SK-N-SH (cell line): ENCODE measurements around the gene ABHD2.
A peak's percentile ranks its signal among the peaks of the same experiment; 100 is the strongest.

Source experiments
- EZH2phosphoT487 ChIP-seq: fragments of 200-600 bp; sonication (generic); IDR thresholded peaks from 2 replicates; pipeline ENCODE4 v1.6.1; 2017; ENCODE audit warnings: low read depth, mixed run types, mild to moderate bottlenecking, antibody characterized with exemption, moderate library complexity, borderline replicate concordance
- JUND ChIP-seq: IDR thresholded peaks from 2 replicates; pipeline ENCODE4 v1.4.0; 2012
- MXI1 ChIP-seq: IDR thresholded peaks from 2 replicates; pipeline ENCODE4 v1.6.1; 2012; ENCODE audit warnings: mild to moderate bottlenecking, low read depth, low read length, improper control_type of control experiment
- RAD21 ChIP-seq: IDR thresholded peaks from 2 replicates; pipeline ENCODE4 v1.6.1; 2012; ENCODE audit warnings: mild to moderate bottlenecking, low read length
- TF ChIP-seq, protein P1 (sequence below): fragments of 200-600 bp; sonication (generic); IDR thresholded peaks from 2 replicates; pipeline ENCODE4 v1.6.1; 2017; ENCODE audit warnings: antibody characterized with exemption, mild to moderate bottlenecking, moderate library complexity

DNA sequence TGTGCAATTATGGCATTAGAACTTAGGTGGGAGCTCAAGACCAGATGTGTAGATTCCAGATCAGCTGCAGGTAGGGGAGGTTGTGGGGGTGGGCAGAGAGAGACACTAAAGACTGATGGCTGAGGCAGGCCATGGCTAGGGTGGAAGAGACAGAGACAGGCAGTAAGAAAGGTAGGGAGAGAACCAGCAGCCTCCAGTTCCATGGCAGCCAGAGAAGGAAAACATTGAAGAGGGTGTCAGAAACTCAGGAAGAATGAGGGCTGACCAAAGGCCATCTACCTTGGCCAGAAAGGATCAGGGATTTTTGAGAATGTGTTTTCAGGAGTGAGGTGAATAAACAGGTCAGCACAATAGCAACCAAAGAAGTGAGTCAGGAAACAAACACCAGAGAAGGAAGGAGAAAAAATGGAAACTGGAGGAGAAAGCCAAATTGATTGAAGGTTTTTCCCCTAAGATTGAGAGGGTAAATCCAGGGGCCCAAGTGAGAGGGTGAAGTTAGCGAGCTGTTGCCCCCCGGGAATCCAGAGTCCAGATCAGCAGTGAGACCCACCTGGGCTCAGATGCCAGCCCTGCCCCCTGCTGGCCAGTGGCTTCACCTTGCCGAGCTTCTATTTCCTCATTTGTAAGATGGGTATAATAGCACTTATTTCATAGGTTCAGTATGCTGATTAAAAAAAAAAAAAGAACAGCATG lies 41.0 kb downstream of the ABHD2 start:
- TF ChIP-seq, protein P1, sequence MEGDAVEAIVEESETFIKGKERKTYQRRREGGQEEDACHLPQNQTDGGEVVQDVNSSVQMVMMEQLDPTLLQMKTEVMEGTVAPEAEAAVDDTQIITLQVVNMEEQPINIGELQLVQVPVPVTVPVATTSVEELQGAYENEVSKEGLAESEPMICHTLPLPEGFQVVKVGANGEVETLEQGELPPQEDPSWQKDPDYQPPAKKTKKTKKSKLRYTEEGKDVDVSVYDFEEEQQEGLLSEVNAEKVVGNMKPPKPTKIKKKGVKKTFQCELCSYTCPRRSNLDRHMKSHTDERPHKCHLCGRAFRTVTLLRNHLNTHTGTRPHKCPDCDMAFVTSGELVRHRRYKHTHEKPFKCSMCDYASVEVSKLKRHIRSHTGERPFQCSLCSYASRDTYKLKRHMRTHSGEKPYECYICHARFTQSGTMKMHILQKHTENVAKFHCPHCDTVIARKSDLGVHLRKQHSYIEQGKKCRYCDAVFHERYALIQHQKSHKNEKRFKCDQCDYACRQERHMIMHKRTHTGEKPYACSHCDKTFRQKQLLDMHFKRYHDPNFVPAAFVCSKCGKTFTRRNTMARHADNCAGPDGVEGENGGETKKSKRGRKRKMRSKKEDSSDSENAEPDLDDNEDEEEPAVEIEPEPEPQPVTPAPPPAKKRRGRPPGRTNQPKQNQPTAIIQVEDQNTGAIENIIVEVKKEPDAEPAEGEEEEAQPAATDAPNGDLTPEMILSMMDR = peak; percentile 87
- no peak for TF ChIP-seq EZH2phosphoT487
- TF ChIP-seq MXI1 = no peak
- TF ChIP-seq JUND = no peak
- peak; percentile 72 for TF ChIP-seq RAD21
